Peyer's patch (tissue), 4 donors: ENCODE measurements around the gene CD53. TPM values are rescaled to one million over a fixed set of nuclear protein-coding genes. Genes with fewer than 3 reads are reported as not detected.
"Not testable (repeated sequence)": the region's sequence is repeated elsewhere in the genome, so short reads cannot be mapped to it uniquely, and the experiment has no call there.

Source experiments
- DNase-seq, 3 donors: peaks; one replicate each; pipeline ENCODE4 v3.0.0-alpha.2; 2017 to 2019
- H3K27ac ChIP-seq, 4 donors: fragments of 200-600 bp; sonication (generic); one replicate each; pipeline ENCODE4 v1.5.1; 2016 to 2019
- H3K27me3 ChIP-seq, 2 donors: fragments of 200-600 bp; sonication (generic); one replicate each; pipeline ENCODE4 v1.5.1; 2019
- H3K36me3 ChIP-seq, 3 donors: fragments of 200-600 bp; sonication (generic); one replicate each; pipeline ENCODE4 v1.5.1; 2016 to 2019
- H3K4me1 ChIP-seq, 4 donors: fragments of 200-600 bp; sonication (generic); one replicate each; pipeline ENCODE4 v1.5.1; 2016 to 2019
- H3K4me3 ChIP-seq, 4 donors: fragments of 200-600 bp; sonication (generic); 1 replicate in 3 of 4; 2 replicates in 1 of 4; pipeline ENCODE4 v1.5.1; 2016 to 2019; ENCODE audit warnings: mild to moderate bottlenecking in 1 of 4
- H3K9me3 ChIP-seq, 4 donors: fragments of 200-600 bp; sonication (generic); one replicate each; pipeline ENCODE4 v1.5.1; 2016 to 2019; ENCODE audit warnings: mild to moderate bottlenecking in 1 of 4
- POLR2A ChIP-seq, 2 donors: fragments of 450-650 bp; IDR thresholded peaks; one replicate each; pipeline ENCODE4 v1.5.1; 2017; ENCODE audit warnings: antibody characterized with exemption in 2 of 2, mild to moderate bottlenecking in 2 of 2, moderate library complexity in 2 of 2
- total RNA-seq, 4 donors: library from RNA; depleted of rRNA; stranded (reverse); fragments of >200 nt; gene quantifications; one replicate each; pipeline ENCODE4 v1.1.0, GENCODE V29; 2016
- TF ChIP-seq, protein P1 (sequence below), 6 experiments: fragments of 450-650 bp in 4 of 6; fragments of 200-600 bp in 2 of 6; sonication (generic) in 1 of 6; IDR thresholded peaks; one replicate each; pipeline ENCODE4 v1.5.1; 2017 to 2019; ENCODE audit warnings: antibody characterized with exemption in 6 of 6, mild to moderate bottlenecking in 3 of 6, moderate library complexity in 1 of 6

Gene CD53
- total RNA-seq, 4 donors from 2014 or later, result 6.9 to 166 (median 33.3) TPM

DNA sequence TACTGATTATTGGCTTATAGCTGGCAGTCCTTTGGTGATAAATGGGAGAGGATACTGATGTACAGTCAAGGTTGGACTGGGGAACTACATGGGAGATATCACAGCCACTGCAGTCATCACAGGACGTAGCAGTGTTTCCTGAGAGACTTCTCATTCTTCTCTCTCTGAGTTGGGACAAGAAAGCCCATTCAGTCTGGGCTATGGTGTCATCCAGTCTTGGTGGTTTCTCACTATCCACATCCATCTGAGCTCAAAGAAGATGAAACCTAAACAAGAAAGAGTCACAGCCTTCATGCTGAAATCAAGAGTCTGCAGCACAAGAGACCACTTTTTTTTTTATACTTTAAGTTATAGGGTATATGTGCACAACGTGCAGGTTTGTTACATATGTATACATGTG lies 12.8 kb upstream of the CD53 start:
- Histone ChIP-seq H3K4me1 (no peaks in the 10 kb centered on the region), H3K27me3 (no peaks in the 10 kb centered on the region), H3K4me3 (no peak overlapping the region), H3K9me3 (no peaks in the 10 kb centered on the region), H3K36me3 (no peaks in the 10 kb centered on the region), H3K27ac (no peak overlapping the region)
- no peak for DNase-seq
- TF ChIP-seq, protein P1, sequence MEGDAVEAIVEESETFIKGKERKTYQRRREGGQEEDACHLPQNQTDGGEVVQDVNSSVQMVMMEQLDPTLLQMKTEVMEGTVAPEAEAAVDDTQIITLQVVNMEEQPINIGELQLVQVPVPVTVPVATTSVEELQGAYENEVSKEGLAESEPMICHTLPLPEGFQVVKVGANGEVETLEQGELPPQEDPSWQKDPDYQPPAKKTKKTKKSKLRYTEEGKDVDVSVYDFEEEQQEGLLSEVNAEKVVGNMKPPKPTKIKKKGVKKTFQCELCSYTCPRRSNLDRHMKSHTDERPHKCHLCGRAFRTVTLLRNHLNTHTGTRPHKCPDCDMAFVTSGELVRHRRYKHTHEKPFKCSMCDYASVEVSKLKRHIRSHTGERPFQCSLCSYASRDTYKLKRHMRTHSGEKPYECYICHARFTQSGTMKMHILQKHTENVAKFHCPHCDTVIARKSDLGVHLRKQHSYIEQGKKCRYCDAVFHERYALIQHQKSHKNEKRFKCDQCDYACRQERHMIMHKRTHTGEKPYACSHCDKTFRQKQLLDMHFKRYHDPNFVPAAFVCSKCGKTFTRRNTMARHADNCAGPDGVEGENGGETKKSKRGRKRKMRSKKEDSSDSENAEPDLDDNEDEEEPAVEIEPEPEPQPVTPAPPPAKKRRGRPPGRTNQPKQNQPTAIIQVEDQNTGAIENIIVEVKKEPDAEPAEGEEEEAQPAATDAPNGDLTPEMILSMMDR (IDR thresholded peaks at IDR 0.05), result no peak
- TF ChIP-seq POLR2A (IDR thresholded peaks at IDR 0.05), result no peak

DNA sequence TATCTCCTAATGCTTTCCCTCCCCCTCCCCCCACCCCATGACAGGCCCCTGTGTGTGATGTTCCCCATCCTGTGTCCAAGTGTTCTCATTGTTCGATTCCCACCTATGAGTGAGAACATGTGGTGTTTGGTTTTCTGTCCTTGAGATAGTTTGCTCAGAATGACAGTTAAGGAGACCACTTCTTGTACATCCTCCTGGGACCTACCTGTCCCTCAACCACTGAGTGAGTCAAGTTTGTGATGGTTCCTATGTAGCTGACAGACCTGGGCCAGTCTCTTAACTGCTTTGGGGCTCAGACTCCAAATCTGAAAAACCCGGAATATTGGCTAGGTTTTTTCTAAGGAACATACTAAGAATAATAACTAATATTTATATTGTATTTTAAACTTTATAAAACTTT lies 12.3 kb upstream of the CD53 start:
- H3K9me3 ChIP-seq, H3K36me3 ChIP-seq, H3K4me1 ChIP-seq, H3K4me3 ChIP-seq, H3K27me3 ChIP-seq, DNase-seq, H3K27ac ChIP-seq: not testable (repeated sequence)

DNA sequence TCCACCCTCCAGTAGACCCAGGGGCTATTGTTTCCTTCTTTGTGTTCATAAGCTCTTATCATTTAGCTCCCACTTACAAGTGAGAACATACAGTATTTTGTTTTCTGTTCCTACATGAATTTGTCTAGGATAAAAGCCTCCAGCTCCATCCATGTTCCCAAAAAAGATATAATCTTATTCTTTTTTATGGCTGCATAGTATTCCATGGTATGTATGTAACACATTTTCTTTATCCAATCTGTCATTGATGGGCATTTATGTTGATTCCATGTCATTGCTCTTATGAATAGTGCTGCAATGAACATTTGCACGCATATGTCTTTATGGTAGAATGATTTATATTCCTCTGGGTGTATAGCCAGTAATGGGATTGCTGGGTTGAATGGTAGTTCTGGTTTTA lies 11.0 kb upstream of the CD53 start:
- DNase-seq, H3K27ac ChIP-seq, H3K4me1 ChIP-seq, H3K27me3 ChIP-seq, H3K36me3 ChIP-seq, H3K9me3 ChIP-seq, H3K4me3 ChIP-seq: not testable (repeated sequence)

DNA sequence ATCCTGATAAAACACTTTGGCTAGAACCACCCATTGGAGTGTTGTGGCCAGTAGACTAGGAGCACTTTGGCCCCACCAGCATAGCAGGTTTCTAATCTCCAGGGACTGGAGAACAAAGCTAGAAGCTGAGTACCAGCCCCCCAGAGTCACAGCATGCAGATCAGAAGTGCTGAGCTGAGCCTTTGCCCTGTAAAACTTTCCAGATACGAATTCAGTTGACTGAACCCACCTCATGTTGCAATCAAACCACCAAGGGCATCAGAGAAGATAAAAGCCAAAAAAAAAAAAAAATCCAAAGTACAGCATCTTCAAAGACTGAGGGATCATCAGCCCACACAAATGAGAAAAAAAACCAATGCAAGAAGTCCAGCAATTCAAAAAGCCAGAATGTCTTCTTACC lies 8.7 kb upstream of the CD53 start:
- TF ChIP-seq POLR2A (IDR thresholded peaks at IDR 0.05), result no peak
- TF ChIP-seq, protein P1 (IDR thresholded peaks at IDR 0.05), result no peak
- Histone ChIP-seq H3K9me3 (no peaks in the 10 kb centered on the region), H3K4me3 (no peak overlapping the region), H3K27ac (no peak overlapping the region), H3K36me3 (no peaks in the 10 kb centered on the region), H3K27me3 (no peaks in the 10 kb centered on the region), H3K4me1 (no peaks in the 10 kb centered on the region)
- DNase-seq, result no peak

DNA sequence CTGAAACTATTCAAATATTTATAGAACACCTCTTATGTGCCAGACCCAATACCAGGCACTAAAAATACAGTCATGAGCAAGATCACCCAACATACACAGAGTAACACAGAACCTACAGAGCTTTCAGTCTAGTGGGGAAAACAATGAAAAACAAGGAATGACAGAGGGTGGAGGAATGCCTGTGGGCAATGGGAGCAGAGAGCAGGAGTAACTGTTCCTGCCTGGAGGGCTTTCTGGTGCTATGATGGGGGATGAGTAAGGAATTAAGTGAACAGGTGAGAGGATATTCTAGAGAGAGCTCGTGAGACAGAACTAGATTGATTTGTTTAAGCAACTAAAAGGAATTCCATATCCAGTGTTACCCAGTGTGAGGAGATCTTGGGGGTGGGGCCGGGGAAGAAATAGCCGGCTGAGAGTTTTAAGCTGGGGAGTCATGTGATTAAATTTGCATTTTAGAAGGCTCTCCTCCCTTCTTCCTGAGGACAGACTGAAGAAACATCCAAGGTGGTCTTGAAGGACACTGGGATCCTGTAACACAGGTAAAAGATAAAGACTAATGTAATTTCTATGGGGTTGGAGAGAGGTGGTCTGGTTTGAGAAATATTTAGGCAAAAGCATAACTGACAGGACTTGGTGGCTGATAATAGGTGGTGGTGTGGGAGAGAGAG lies 2.1 kb upstream of the CD53 start:
- no peaks in the 10 kb centered on the region for H3K4me1 ChIP-seq
- H3K27me3 ChIP-seq, result no peaks in the 10 kb centered on the region
- DNase-seq, result peak in 1 of 3 donors; percentile 67
- TF ChIP-seq POLR2A (IDR thresholded peaks at IDR 0.05), result no peak
- TF ChIP-seq, protein P1 (IDR thresholded peaks at IDR 0.05), result no peak
- H3K9me3 ChIP-seq, result no peaks in the 10 kb centered on the region
- H3K36me3 ChIP-seq, result no peaks in the 10 kb centered on the region
- H3K27ac ChIP-seq, result peak overlapping the region in 2 of 4 donors; percentile 80 to 84
- H3K4me3 ChIP-seq, result peak overlapping the region in 2 of 4 donors; percentile 20 to 57

DNA sequence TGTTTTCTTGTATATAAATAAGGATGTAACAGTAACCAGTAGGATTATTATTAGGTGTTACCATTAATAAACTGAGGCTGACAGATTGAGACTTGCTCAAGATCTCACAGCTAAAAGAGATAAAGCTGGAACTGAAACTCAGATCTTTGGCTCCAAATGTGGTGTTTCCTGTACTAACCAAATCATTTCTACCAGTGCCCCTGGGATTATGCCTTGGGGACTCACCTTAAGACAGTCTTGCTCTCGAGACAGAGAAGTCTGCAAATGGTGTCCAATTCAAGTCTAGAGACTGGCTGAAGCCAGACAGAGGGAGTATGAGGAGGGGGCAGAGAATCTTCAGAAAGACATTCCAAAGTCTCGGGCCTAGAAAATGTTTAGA lies 593 bp upstream of the CD53 start:
- no peak for TF ChIP-seq POLR2A (IDR thresholded peaks at IDR 0.05)
- TF ChIP-seq, protein P1 (IDR thresholded peaks at IDR 0.05), result no peak
- H3K4me3 ChIP-seq, result peak overlapping the region in 3 of 4 donors; percentile 44 to 57 (median 45)
- DNase-seq, result peak in 1 of 3 donors; percentile 41
- H3K27ac ChIP-seq, result peak overlapping the region; percentile 69 to 84 (median 78)
- no peaks in the 10 kb centered on the region for H3K27me3 ChIP-seq
- no peaks in the 10 kb centered on the region for H3K36me3 ChIP-seq
- no peaks in the 10 kb centered on the region for H3K4me1 ChIP-seq
- H3K9me3 ChIP-seq, result no peaks in the 10 kb centered on the region

DNA sequence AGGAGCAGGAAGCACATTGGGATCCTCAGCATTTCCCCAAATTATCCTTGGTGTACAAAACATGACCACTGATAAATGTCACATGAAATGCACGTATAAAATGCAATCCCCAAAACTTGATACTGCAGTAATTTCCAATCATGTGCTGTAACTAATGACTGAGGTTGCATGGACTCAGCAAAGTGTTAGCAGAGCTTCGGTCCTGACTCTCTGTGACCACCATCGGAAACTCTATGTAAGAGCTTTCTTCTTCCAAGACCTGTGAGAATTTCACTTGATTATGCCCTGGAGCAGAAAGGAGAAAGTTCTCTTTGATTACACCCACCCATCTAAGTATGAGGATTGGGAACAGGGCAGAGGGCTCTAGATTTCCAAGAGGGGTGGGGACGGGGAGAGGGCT lies 908 bp downstream of the CD53 start:
- DNase-seq, result no peak
- H3K9me3 ChIP-seq, result no peaks in the 10 kb centered on the region
- no peaks in the 10 kb centered on the region for H3K27me3 ChIP-seq
- TF ChIP-seq, protein P1 (IDR thresholded peaks at IDR 0.05), result no peak
- TF ChIP-seq POLR2A (IDR thresholded peaks at IDR 0.05), result no peak
- H3K4me3 ChIP-seq, result peak overlapping the region; percentile 44 to 57 (median 44)
- H3K36me3 ChIP-seq, result no peaks in the 10 kb centered on the region
- H3K4me1 ChIP-seq, result peaks cover 0 to 2% (median under 1%) of the 10 kb centered on the region in 4 donors
- H3K27ac ChIP-seq, result peak overlapping the region; percentile 69 to 84 (median 78)
